ENCODE data around the gene SIK2.
A peak's percentile ranks its signal among the peaks of the same experiment; 100 is the strongest.
"Not testable (repeated sequence)": the region's sequence is repeated elsewhere in the genome, so short reads cannot be mapped to it uniquely, and the experiment has no call there.

The SIK2 gene

GRCh38 chr11:111641339-111642015 lies 39.2 kb downstream of the SIK2 start:
- no peak for DNase-seq (ENCODE audit: low read depth)
- TF ChIP-seq, protein P1, sequence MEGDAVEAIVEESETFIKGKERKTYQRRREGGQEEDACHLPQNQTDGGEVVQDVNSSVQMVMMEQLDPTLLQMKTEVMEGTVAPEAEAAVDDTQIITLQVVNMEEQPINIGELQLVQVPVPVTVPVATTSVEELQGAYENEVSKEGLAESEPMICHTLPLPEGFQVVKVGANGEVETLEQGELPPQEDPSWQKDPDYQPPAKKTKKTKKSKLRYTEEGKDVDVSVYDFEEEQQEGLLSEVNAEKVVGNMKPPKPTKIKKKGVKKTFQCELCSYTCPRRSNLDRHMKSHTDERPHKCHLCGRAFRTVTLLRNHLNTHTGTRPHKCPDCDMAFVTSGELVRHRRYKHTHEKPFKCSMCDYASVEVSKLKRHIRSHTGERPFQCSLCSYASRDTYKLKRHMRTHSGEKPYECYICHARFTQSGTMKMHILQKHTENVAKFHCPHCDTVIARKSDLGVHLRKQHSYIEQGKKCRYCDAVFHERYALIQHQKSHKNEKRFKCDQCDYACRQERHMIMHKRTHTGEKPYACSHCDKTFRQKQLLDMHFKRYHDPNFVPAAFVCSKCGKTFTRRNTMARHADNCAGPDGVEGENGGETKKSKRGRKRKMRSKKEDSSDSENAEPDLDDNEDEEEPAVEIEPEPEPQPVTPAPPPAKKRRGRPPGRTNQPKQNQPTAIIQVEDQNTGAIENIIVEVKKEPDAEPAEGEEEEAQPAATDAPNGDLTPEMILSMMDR (conservative IDR thresholded peaks at IDR 0.05; ENCODE audit: low read length) = no peak
- H3K4me3 ChIP-seq (ENCODE audit: low read length) = no peak overlapping the region

DNA sequence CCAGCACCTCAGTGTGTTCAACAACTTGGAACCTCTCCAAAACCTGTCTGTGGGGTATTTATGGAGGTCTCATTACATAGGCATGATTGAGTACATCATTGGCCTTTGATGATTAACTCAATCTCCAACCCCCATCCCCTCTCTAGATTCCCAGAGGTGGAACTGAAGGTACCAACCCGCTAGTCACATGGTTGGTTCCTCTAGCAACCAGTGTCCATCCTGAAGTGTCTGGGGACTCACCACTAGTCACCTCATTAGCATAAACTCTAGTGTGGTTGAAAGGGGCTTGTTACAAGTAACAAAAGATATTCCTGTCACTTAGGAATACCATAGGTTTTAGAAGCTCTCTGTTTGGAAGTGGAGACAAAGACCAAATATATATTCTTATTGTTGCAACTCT lies 40.3 kb downstream of the SIK2 start:
- TF ChIP-seq, protein P1 (conservative IDR thresholded peaks at IDR 0.05; ENCODE audit: low read length) = no peak
- no peak overlapping the region for H3K4me3 ChIP-seq (ENCODE audit: low read length)
- DNase-seq (ENCODE audit: low read depth) = no peak

DNA sequence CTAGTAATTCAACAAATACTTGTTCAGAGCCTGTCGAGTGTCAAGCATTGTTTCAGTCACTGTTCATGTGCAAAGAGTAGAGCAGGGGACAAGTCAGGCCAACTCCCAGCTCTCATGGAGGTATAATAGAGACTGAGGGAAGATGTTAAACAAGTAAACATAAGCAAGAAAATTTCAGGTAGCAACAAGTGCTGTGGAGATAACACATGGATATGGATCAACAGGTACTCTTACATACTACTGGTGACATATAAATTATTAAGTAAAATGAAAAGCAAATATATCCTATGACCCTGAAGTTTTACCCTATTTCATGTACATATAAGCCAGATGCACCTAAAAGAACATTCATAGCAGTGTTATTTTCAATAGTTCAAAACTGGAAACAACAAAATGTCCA lies 42.7 kb downstream of the SIK2 start:
- no peak overlapping the region for H3K4me3 ChIP-seq (ENCODE audit: low read length)
- no peak for DNase-seq (ENCODE audit: low read depth)
- TF ChIP-seq, protein P1 (conservative IDR thresholded peaks at IDR 0.05; ENCODE audit: low read length) = no peak

GRCh38 chr11:111645657-111646316 lies 43.5 kb downstream of the SIK2 start:
- TF ChIP-seq, protein P1 (conservative IDR thresholded peaks at IDR 0.05; ENCODE audit: low read length) = no peak
- no peak for DNase-seq (ENCODE audit: low read depth)
- no peak overlapping the region for H3K4me3 ChIP-seq (ENCODE audit: low read length)

DNA sequence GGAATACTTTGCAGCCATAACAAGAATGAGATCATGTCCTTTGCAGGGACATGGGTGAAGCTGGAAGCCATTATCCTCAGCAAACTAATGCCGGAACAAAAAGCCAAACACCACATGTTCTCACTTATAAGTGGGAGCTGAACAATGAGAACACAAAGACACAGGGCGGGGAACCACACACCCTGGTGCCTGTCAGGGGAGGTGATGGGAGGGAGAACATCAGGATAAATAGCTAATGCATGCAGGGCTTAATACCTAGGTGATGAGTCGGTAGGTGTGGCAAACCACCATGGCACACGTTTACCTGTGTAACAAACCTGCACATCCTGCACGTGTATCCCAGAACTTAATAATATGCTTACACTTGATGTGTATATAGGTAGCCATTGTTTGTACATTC lies 49.1 kb downstream of the SIK2 start:
- not testable (repeated sequence) for DNase-seq (ENCODE audit: low read depth); H3K4me3 ChIP-seq (ENCODE audit: low read length)

- no peak overlapping the region for H3K4me3 ChIP-seq (ENCODE audit: low read length)
- peak; percentile 53 for DNase-seq (ENCODE audit: low read depth)
Measured at GRCh38 chr11:111652184-111652583, 49.9 kb downstream of the SIK2 start.

DNA sequence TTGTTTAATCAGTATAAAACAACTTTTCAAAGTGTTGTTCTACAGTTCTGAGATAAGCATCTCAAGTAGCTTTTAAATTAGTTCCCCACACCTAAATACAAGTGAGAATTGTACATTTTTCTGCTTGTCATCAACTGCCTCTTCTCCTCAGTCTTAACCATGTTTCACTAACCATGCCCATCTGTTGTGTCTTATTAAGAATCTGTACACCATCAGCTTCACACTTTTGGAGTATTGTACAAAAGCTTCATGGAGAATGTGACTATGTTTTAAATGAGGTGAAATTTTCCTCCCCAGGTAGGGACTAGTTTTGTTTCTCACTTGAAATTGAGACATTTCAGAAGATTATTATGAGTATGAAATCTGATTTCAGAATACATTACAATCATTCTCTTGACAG lies 52.4 kb downstream of the SIK2 start:
- no peak for DNase-seq (ENCODE audit: low read depth)
- no peak overlapping the region for H3K4me3 ChIP-seq (ENCODE audit: low read length)
- TF ChIP-seq, protein P1 (conservative IDR thresholded peaks at IDR 0.05; ENCODE audit: low read length) = no peak

More at GRCh38 chr11:111652184-111652583, 49.9 kb downstream of the SIK2 start:
- TF ChIP-seq, protein P1 (conservative IDR thresholded peaks at IDR 0.05; ENCODE audit: low read length) = no peak

Data from AG10803 (cell line).